MM.1S (cell line): Measurements from ENCODE around the gene UFSP2.

Experiments used
- DNase-seq: peaks from one replicate; pipeline ENCODE4 v3.0.0-alpha.2; 2015
- H2AFZ ChIP-seq: fragments of 300-600 bp; sonication (generic); 2 replicates; pipeline ENCODE4 v1.6.0; 2016; ENCODE audit warnings: antibody characterized with exemption, low read length
- H3F3A ChIP-seq: fragments of 300-600 bp; sonication (generic); 2 replicates; pipeline ENCODE4 v1.6.1; 2016; ENCODE audit warnings: mild to moderate bottlenecking, antibody characterized with exemption, low read length, moderate library complexity, mixed read lengths; ENCODE audit not compliant: insufficient read depth
- H3K27ac ChIP-seq: fragments of 300-600 bp; sonication (generic); 2 replicates; pipeline ENCODE4 v1.5.1; 2016; ENCODE audit warnings: mild to moderate bottlenecking, low read length
- H3K27me3 ChIP-seq: fragments of 300-600 bp; sonication (generic); replicated peaks from 2 replicates; pipeline ENCODE4 v1.6.0; 2016; ENCODE audit warnings: low read length; ENCODE audit not compliant: insufficient read depth
- H3K36me3 ChIP-seq: fragments of 300-600 bp; sonication (generic); replicated peaks from 2 replicates; pipeline ENCODE4 v1.6.1; 2016; ENCODE audit warnings: mild to moderate bottlenecking, low read length, mixed read lengths; ENCODE audit not compliant: insufficient read depth
- H3K4me1 ChIP-seq: fragments of 300-600 bp; sonication (generic); 2 replicates; pipeline ENCODE4 v1.6.1; 2016; ENCODE audit warnings: low read length, mixed read lengths
- H3K4me2 ChIP-seq: fragments of 300-600 bp; sonication (generic); 2 replicates; pipeline ENCODE4 v1.6.0; 2016; ENCODE audit warnings: low read depth, low read length
- H3K4me3 ChIP-seq: fragments of 300-600 bp; sonication (generic); 2 replicates; pipeline ENCODE4 v1.5.1; 2016; ENCODE audit warnings: low read length, mixed read lengths
- H3K79me2 ChIP-seq: fragments of 300-600 bp; sonication (generic); 2 replicates; pipeline ENCODE4 v1.6.1; 2016; ENCODE audit warnings: mixed run types, low read length, mixed read lengths
- H3K9ac ChIP-seq: fragments of 300-600 bp; sonication (generic); 2 replicates; pipeline ENCODE4 v1.6.1; 2016; ENCODE audit warnings: low read length, mixed read lengths
- H3K9me2 ChIP-seq: fragments of 300-600 bp; sonication (generic); replicated peaks from 2 replicates; pipeline ENCODE4 v1.6.1; 2016; ENCODE audit warnings: mild to moderate bottlenecking, low read length, mixed read lengths; ENCODE audit not compliant: insufficient read depth
- H3K9me3 ChIP-seq: fragments of 300-600 bp; sonication (generic); replicated peaks from 2 replicates; pipeline ENCODE4 v1.6.1; 2016; ENCODE audit warnings: mild to moderate bottlenecking, low read length, mixed read lengths; ENCODE audit not compliant: insufficient read depth
- H4K20me1 ChIP-seq: fragments of 300-600 bp; sonication (generic); 2 replicates; pipeline ENCODE4 v1.6.1; 2016; ENCODE audit warnings: mild to moderate bottlenecking, low read length, moderate library complexity, mixed read lengths; ENCODE audit not compliant: insufficient read depth
- CTCF ChIP-seq: fragments of 300-600 bp; sonication (generic); IDR thresholded peaks from 2 replicates; pipeline ENCODE4 v1.5.1; 2016; ENCODE audit warnings: antibody characterized with exemption, low read length, mixed read lengths
- EZH2 ChIP-seq: fragments of 300-600 bp; sonication (generic); optimal IDR thresholded peaks from 2 replicates; pipeline ENCODE3; 2017; ENCODE audit warnings: low read depth, mild to moderate bottlenecking, antibody characterized with exemption, low read length, mixed read lengths
- EZH2phosphoT487 ChIP-seq: fragments of 300-600 bp; sonication (generic); IDR thresholded peaks from 2 replicates; pipeline ENCODE4 v1.6.1; 2018; ENCODE audit warnings: antibody characterized with exemption, low read length

The UFSP2 gene

GRCh38 chr4:185461565-185461964, 35.8 kb upstream of the UFSP2 start:
- H3K36me3 ChIP-seq = no peaks in the 10 kb centered on the region
- H3K4me3 ChIP-seq = no peak overlapping the region
- no peak overlapping the region for H2AFZ ChIP-seq
- H3K27ac ChIP-seq = no peak overlapping the region
- no peak overlapping the region for H3K4me2 ChIP-seq
- H3K9me3 ChIP-seq = no peaks in the 10 kb centered on the region
- H3K79me2 ChIP-seq = no peaks in the 10 kb centered on the region
- DNase-seq = no peak
- no peaks in the 10 kb centered on the region for H3K27me3 ChIP-seq
- H3F3A ChIP-seq = no peaks in the 10 kb centered on the region
- H3K9me2 ChIP-seq = no peaks in the 10 kb centered on the region
- TF ChIP-seq CTCF (no peak), EZH2phosphoT487 (no peak), EZH2 (no peak)
- no peaks in the 10 kb centered on the region for H3K4me1 ChIP-seq
- H3K9ac ChIP-seq = no peak overlapping the region
- no peaks in the 10 kb centered on the region for H4K20me1 ChIP-seq

GRCh38 chr4:185457136-185457535, 31.4 kb upstream of the UFSP2 start:
- no peaks in the 10 kb centered on the region for H4K20me1 ChIP-seq
- no peak overlapping the region for H3K4me3 ChIP-seq
- H3K27ac ChIP-seq = no peak overlapping the region
- no peaks in the 10 kb centered on the region for H3K27me3 ChIP-seq
- no peak overlapping the region for H2AFZ ChIP-seq
- no peaks in the 10 kb centered on the region for H3F3A ChIP-seq
- no peaks in the 10 kb centered on the region for H3K9me2 ChIP-seq
- H3K36me3 ChIP-seq = no peaks in the 10 kb centered on the region
- 0 out of 2 replicates have a peak, but pooled peaks cover 4% of the 10 kb centered on the region for H3K4me1 ChIP-seq
- no peaks in the 10 kb centered on the region for H3K9me3 ChIP-seq
- H3K4me2 ChIP-seq = no peak overlapping the region
- no peak for DNase-seq
- H3K9ac ChIP-seq = no peak overlapping the region
- TF ChIP-seq CTCF = no peak
- TF ChIP-seq EZH2 = no peak
- no peak for TF ChIP-seq EZH2phosphoT487
- no peaks in the 10 kb centered on the region for H3K79me2 ChIP-seq

- no peaks in the 10 kb centered on the region for H4K20me1 ChIP-seq
- no peaks in the 10 kb centered on the region for H3K9me2 ChIP-seq
- H3K4me1 ChIP-seq = 0 out of 2 replicates have a peak, but pooled peaks cover 4% of the 10 kb centered on the region
- no peaks in the 10 kb centered on the region for H3K9me3 ChIP-seq
- no peak for TF ChIP-seq EZH2phosphoT487
- TF ChIP-seq EZH2 = no peak
- no peak for TF ChIP-seq CTCF
- H3F3A ChIP-seq = no peaks in the 10 kb centered on the region
- H3K9ac ChIP-seq = no peak overlapping the region
- no peak overlapping the region for H2AFZ ChIP-seq
- no peak overlapping the region for H3K4me2 ChIP-seq
- H3K79me2 ChIP-seq = no peaks in the 10 kb centered on the region
- no peaks in the 10 kb centered on the region for H3K27me3 ChIP-seq
- DNase-seq = no peak
- no peak overlapping the region for H3K4me3 ChIP-seq
- H3K36me3 ChIP-seq = no peaks in the 10 kb centered on the region
- H3K27ac ChIP-seq = no peak overlapping the region
These were observed 30.4 kb upstream of the UFSP2 start for GRCh38 chr4:185456131-185456530.
